ENCODE data around the gene TBC1D8.

DNA sequence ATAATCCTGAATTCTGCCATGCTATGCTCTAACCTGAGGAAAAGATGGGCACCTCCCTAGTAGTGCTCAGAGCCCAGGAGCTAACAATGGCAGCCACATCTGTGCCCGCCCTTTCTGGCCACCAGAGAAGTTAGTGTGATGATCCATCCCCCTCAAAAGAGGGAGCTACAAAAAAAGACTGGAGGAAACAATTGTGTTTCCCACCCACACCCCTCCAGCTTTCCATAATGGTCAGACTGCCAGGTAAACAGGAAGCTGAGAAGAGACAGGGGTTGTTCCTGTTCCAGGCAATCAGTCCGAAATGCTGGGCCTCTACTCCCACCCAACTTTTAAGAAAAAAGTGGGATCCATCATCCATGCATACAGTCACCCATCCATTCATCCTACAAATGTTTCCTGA is 3.2 kb downstream of the TBC1D8 start:
- TF ChIP-seq CTCF (conservative IDR thresholded peaks at IDR 0.05; ENCODE audit: low read depth in 2 of 2) (no peak), CREB1 (CRISPR knock-in tag; IDR thresholded peaks at IDR 0.05; ENCODE audit: low read depth) (no peak), ETS1 (IDR thresholded peaks at IDR 0.05) (no peak)

Measured in GM23338 (cell line).